Liver (tissue), 9 donors: Measurements from ENCODE around the gene UGT1A7. TPM values are rescaled to one million over a fixed set of nuclear protein-coding genes. Genes with fewer than 3 reads are reported as not detected.
"Not testable (repeated sequence)": the region's sequence is repeated elsewhere in the genome, so short reads cannot be mapped to it uniquely, and the experiment has no call there.

ENCODE experiments used
- DNase-seq: peaks from one replicate; pipeline ENCODE4 v3.0.0-alpha.2; 2017; ENCODE audit warnings: low spot score
- H3K27ac ChIP-seq, 2 donors: one replicate each; pipeline ENCODE4 v1.7.0; 2013; ENCODE audit warnings: inconsistent platforms in 2 of 2, low read length in 2 of 2, control low read depth in 1 of 2, low read depth in 1 of 2, mild to moderate bottlenecking in 1 of 2
- H3K27me3 ChIP-seq, 4 donors: one replicate each; pipeline versions ENCODE4 v1.6.1 to v1.7.0; 2013; ENCODE audit warnings: low read length in 3 of 4, inconsistent platforms in 1 of 4, mild to moderate bottlenecking in 1 of 4, moderate library complexity in 1 of 4; ENCODE audit not compliant: control insufficient read depth in 4 of 4, insufficient read depth in 4 of 4
- H3K36me3 ChIP-seq, 4 donors: one replicate each; pipeline versions ENCODE4 v1.6.1 to v1.7.0; 2013; ENCODE audit warnings: low read length in 3 of 4, mild to moderate bottlenecking in 3 of 4, low read depth in 1 of 4, moderate library complexity in 1 of 4; ENCODE audit not compliant: control insufficient read depth in 4 of 4, insufficient read depth in 3 of 4
- H3K4me1 ChIP-seq, 4 donors: one replicate each; pipeline versions ENCODE4 v1.6.1 to v1.7.0; 2013; ENCODE audit warnings: low read length in 3 of 4, mild to moderate bottlenecking in 3 of 4, moderate library complexity in 1 of 4; ENCODE audit not compliant: control insufficient read depth in 4 of 4, insufficient read depth in 4 of 4
- H3K4me3 ChIP-seq, 3 donors: one replicate each; pipeline versions ENCODE4 v1.6.1 to v1.7.0; 2013; ENCODE audit warnings: low read length in 3 of 3, control low read depth in 1 of 3, low read depth in 1 of 3, mild to moderate bottlenecking in 1 of 3
- H3K9ac ChIP-seq, 2 donors: one replicate each; pipeline ENCODE4 v1.7.0; 2013; ENCODE audit warnings: low read length in 2 of 2, mild to moderate bottlenecking in 2 of 2, moderate library complexity in 2 of 2, control low read depth in 1 of 2, low read depth in 1 of 2
- H3K9me3 ChIP-seq, 4 donors: one replicate each; pipeline versions ENCODE4 v1.6.1 to v1.7.0; 2013; ENCODE audit warnings: low read length in 3 of 4; ENCODE audit not compliant: control insufficient read depth in 4 of 4
- EGR1 ChIP-seq, 2 donors: IDR thresholded peaks; 2 replicates each; pipeline ENCODE4 v1.6.1; 2016 to 2018; ENCODE audit warnings: antibody characterized with exemption in 2 of 2, low read depth in 2 of 2
- FOXA1 ChIP-seq: IDR thresholded peaks from 2 replicates; pipeline ENCODE4 v1.6.1; 2016; ENCODE audit warnings: antibody characterized with exemption
- FOXA2 ChIP-seq: IDR thresholded peaks from 2 replicates; pipeline ENCODE4 v1.6.1; 2016; ENCODE audit warnings: antibody characterized with exemption
- GABPA ChIP-seq, 2 donors: IDR thresholded peaks in 1 of 2; conservative IDR thresholded peaks in 1 of 2; 2 replicates each; pipeline ENCODE4 v1.6.1; 2016; ENCODE audit warnings: antibody characterized with exemption in 2 of 2, mild to moderate bottlenecking in 1 of 2, moderate library complexity in 1 of 2
- HNF4A ChIP-seq, 2 donors: conservative IDR thresholded peaks; 2 replicates each; pipeline ENCODE4 v1.6.1; 2016; ENCODE audit warnings: antibody characterized with exemption in 2 of 2, mild to moderate bottlenecking in 2 of 2
- HNF4G ChIP-seq: IDR thresholded peaks from 2 replicates; pipeline ENCODE4 v1.6.1; 2016; ENCODE audit warnings: antibody characterized with exemption
- JUND ChIP-seq, 2 donors: IDR thresholded peaks; 2 replicates each; pipeline ENCODE4 v1.6.1; 2016; ENCODE audit warnings: antibody characterized with exemption in 2 of 2
- NR2F2 ChIP-seq: IDR thresholded peaks from 2 replicates; pipeline ENCODE4 v1.6.1; 2016; ENCODE audit warnings: antibody characterized with exemption
- RAD21 ChIP-seq, 2 donors: IDR thresholded peaks; 2 replicates each; pipeline ENCODE4 v1.6.1; 2016; ENCODE audit warnings: antibody characterized with exemption in 2 of 2, mild to moderate bottlenecking in 2 of 2
- SP1 ChIP-seq: IDR thresholded peaks from 2 replicates; pipeline ENCODE4 v1.6.1; 2018; ENCODE audit warnings: antibody characterized with exemption, mild to moderate bottlenecking
- TAF1 ChIP-seq: conservative IDR thresholded peaks from 2 replicates; pipeline ENCODE4 v1.6.1; 2016; ENCODE audit warnings: antibody characterized with exemption, mild to moderate bottlenecking
- YY1 ChIP-seq: IDR thresholded peaks from 2 replicates; pipeline ENCODE4 v1.6.1; 2016; ENCODE audit warnings: antibody characterized with exemption, mild to moderate bottlenecking
- ZBTB33 ChIP-seq: IDR thresholded peaks from 2 replicates; pipeline ENCODE4 v1.6.1; 2016; ENCODE audit warnings: antibody characterized with exemption
- WGBS: extraction: QIAGEN DNeasy Blood & Tissue Kit; methylation state at CpG from one replicate; pipeline ENCODE4 v1.1.7; 2013; 5-methylcytosine and 5-hydroxymethylcytosine counted together
- polyA plus RNA-seq, 2 donors: library from polyadenylated mRNA; stranded (reverse) in 1 of 2; unstranded in 1 of 2; fragments of 200-250 nt in 1 of 2; fragments of >200 nt in 1 of 2; fragmentation: Nextera tagmentation in 1 of 2; extraction: Ambion mirVana in 1 of 2; gene quantifications; one replicate each; pipeline versions ENCODE4 v1.2.1 to v1.2.3, GENCODE V29; 2013 to 2015
- total RNA-seq, 2 donors: library from RNA; depleted of rRNA; stranded (reverse); fragments of >200 nt; gene quantifications; one replicate each; pipeline ENCODE4 v1.2.3, GENCODE V29; 2014
- TF ChIP-seq, protein P1 (sequence below): IDR thresholded peaks from 2 replicates; pipeline ENCODE4 v1.6.1; 2016; ENCODE audit warnings: antibody characterized with exemption, mild to moderate bottlenecking
- TF ChIP-seq, protein P2 (sequence below): fragments of 150-350 bp; IDR thresholded peaks from 2 replicates; pipeline ENCODE4 v1.5.1; 2017; ENCODE audit warnings: improper control_type of control experiment, low read depth, low read length; ENCODE audit not compliant: missing input control
- donor health status: healthy.
- donor health status: healthy.
- donor health status: healthy.
- donor health status: healthy.
- donor health status: healthy.

Gene UGT1A7
- total and polyA plus RNA-seq, 4 donors, result 0.02 to 2.2 (median 0.38) TPM; not detected in 1

GRCh38 chr2:233646033-233646432 lies 35.7 kb upstream of the UGT1A7 start:
- not testable (repeated sequence) for H3K4me3 ChIP-seq, H3K9me3 ChIP-seq, H3K36me3 ChIP-seq, DNase-seq, H3K9ac ChIP-seq, H3K27ac ChIP-seq, H3K4me1 ChIP-seq, H3K27me3 ChIP-seq
- WGBS, result 91% methylated on average over 3 of the region's 3 CpGs

DNA sequence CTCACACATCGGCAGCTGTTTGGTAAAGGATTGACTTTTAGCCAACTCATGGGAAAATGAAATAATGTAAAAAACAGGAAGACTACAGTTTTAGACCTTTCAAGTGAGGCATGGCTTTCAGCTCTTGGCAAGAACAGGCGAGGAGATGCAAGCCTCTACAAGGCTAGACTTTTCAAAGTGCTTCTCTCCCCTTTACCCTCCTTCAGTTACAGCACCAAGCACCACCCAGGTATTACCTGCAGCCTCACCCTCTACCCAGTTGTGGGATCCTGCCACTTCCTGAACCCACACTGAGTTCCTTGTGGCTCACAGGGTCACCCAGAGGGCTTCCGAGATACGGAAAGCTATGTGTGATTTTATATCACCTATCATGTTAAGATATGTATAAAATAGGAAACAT lies 30.7 kb upstream of the UGT1A7 start:
- H3K9ac ChIP-seq, result no peak overlapping the region
- H3K27ac ChIP-seq, result no peak overlapping the region
- H3K9me3 ChIP-seq, result no peaks in the 10 kb centered on the region
- H3K27me3 ChIP-seq, result no peaks in the 10 kb centered on the region
- DNase-seq, result no peak
- H3K36me3 ChIP-seq, result no peaks in the 10 kb centered on the region
- H3K4me3 ChIP-seq, result no peak overlapping the region
- no peak for TF ChIP-seq JUND (IDR thresholded peaks at IDR 0.05)
- TF ChIP-seq YY1, result no peak
- TF ChIP-seq RAD21 (IDR thresholded peaks at IDR 0.05), result no peak
- no peak for TF ChIP-seq HNF4A (conservative IDR thresholded peaks at IDR 0.05)
- TF ChIP-seq FOXA2, result no peak
- TF ChIP-seq, protein P1, sequence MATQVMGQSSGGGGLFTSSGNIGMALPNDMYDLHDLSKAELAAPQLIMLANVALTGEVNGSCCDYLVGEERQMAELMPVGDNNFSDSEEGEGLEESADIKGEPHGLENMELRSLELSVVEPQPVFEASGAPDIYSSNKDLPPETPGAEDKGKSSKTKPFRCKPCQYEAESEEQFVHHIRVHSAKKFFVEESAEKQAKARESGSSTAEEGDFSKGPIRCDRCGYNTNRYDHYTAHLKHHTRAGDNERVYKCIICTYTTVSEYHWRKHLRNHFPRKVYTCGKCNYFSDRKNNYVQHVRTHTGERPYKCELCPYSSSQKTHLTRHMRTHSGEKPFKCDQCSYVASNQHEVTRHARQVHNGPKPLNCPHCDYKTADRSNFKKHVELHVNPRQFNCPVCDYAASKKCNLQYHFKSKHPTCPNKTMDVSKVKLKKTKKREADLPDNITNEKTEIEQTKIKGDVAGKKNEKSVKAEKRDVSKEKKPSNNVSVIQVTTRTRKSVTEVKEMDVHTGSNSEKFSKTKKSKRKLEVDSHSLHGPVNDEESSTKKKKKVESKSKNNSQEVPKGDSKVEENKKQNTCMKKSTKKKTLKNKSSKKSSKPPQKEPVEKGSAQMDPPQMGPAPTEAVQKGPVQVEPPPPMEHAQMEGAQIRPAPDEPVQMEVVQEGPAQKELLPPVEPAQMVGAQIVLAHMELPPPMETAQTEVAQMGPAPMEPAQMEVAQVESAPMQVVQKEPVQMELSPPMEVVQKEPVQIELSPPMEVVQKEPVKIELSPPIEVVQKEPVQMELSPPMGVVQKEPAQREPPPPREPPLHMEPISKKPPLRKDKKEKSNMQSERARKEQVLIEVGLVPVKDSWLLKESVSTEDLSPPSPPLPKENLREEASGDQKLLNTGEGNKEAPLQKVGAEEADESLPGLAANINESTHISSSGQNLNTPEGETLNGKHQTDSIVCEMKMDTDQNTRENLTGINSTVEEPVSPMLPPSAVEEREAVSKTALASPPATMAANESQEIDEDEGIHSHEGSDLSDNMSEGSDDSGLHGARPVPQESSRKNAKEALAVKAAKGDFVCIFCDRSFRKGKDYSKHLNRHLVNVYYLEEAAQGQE, result no peak
- TF ChIP-seq TAF1, result no peak
- H3K4me1 ChIP-seq, result peaks cover 0 to 5% (median 0%) of the 10 kb centered on the region in 4 donors
- WGBS, result 70% methylated on average over 4 of the region's 4 CpGs

DNA sequence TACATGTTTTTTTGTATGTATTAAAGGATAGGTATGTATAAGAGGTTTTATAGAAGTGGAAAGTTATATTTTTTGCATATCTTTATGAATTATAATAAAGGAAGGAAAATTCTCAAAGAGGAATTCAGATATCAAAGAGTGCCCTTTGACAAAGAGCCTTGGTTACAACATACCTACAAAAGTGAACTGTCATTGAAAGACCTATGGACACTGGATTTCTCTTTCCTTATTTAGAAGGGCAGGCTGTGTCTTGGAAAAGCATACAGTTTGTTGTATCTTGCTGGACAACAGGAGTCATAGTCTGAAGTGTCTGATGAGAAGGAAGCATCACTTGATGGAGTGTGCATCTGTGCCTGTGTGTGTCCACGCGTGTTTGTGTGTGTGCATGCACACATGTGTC lies 30.3 kb upstream of the UGT1A7 start:
- Histone ChIP-seq H3K4me3 (no peak overlapping the region), H3K27me3 (no peaks in the 10 kb centered on the region), H3K27ac (no peak overlapping the region), H3K9me3 (no peaks in the 10 kb centered on the region), H3K9ac (no peak overlapping the region), H3K4me1 (peaks cover 0 to 5% (median 0%) of the 10 kb centered on the region in 4 donors), H3K36me3 (no peaks in the 10 kb centered on the region)
- DNase-seq, result no peak
- 95% methylated on average over 2 of the region's 2 CpGs for whole genome bisulfite sequencing
- TF ChIP-seq FOXA1 (no peak), JUND (IDR thresholded peaks at IDR 0.05) (no peak), NR2F2 (no peak), YY1 (no peak), GABPA (IDR thresholded peaks at IDR 0.05 in 1 of 2, conservative IDR thresholded peaks at IDR 0.05 in 1 of 2) (no peak), TAF1 (no peak), HNF4G (no peak), EGR1 (IDR thresholded peaks at IDR 0.05; ENCODE audit: low read depth in 2 of 2) (no peak), RAD21 (IDR thresholded peaks at IDR 0.05) (no peak), ZBTB33 (no peak), SP1 (no peak), FOXA2 (no peak)
- TF ChIP-seq, protein P1, result no peak
- TF ChIP-seq, protein P2, sequence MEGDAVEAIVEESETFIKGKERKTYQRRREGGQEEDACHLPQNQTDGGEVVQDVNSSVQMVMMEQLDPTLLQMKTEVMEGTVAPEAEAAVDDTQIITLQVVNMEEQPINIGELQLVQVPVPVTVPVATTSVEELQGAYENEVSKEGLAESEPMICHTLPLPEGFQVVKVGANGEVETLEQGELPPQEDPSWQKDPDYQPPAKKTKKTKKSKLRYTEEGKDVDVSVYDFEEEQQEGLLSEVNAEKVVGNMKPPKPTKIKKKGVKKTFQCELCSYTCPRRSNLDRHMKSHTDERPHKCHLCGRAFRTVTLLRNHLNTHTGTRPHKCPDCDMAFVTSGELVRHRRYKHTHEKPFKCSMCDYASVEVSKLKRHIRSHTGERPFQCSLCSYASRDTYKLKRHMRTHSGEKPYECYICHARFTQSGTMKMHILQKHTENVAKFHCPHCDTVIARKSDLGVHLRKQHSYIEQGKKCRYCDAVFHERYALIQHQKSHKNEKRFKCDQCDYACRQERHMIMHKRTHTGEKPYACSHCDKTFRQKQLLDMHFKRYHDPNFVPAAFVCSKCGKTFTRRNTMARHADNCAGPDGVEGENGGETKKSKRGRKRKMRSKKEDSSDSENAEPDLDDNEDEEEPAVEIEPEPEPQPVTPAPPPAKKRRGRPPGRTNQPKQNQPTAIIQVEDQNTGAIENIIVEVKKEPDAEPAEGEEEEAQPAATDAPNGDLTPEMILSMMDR, result no peak
